ENCODE results near the gene PHF20.
"Not testable (repeated sequence)": the region's sequence is repeated elsewhere in the genome, so short reads cannot be mapped to it uniquely, and the experiment has no call there.

PHF20 gene

DNA sequence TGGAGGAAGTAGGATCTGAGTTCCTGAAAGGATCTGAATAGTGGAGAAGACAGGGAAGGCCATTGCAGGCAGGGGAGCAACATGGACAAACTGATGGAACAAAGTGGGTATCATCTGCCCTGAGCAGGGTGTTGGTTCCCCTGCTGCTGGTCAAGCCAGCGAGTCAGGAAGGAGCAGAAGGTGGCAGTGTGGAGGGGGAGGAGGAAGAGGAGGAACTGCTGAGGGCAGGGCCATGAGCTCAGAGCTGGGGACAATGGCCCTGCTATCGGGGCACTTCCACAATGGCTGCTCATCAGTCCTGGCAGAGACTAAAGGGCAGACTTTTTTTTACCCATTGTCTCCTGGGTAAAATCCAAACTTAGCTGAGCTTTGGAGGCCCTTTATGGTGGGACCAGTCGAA, 210.2 kb downstream of the PHF20 start:
- no peak for DNase-seq

DNA sequence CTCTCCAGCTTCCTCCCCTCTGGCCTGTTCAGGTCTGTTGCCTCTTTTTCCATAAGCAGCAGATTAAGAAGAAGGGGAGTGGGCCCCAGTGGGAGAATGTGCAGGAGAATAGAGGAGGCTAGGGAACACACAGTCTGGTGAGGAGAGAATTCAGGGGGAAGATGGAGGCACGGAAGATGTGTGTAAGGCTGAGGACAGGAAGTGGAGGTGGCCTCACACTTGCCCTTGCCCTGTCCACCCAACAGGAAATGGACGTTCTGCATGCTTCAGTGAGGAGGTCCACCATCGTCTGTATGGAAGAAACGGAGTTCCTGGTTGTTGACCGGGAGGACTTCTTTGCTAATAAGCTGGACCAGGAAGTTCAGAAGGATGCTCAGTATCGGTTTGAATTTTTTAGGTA, 212.6 kb downstream of the PHF20 start:
- DNase-seq = no peak

DNA sequence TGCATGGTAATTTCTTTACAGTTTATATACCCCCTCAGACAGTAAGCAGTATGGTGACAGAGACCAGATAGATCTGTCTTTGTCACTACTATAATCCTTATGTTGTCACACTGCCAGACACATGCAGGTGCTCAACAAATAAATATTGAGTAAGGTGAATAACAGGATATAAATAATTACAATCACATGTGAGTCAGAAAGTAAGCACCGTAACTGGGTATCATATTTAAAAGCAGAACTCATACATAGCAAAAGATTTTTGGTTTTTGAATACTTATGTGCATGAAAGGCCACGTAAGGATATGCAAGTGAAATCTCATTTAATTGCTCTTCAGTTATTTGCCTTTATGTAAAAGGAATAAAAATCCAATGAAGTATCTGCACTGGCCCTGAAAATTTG, 214.0 kb downstream of the PHF20 start:
- DNase-seq = no peak

DNA sequence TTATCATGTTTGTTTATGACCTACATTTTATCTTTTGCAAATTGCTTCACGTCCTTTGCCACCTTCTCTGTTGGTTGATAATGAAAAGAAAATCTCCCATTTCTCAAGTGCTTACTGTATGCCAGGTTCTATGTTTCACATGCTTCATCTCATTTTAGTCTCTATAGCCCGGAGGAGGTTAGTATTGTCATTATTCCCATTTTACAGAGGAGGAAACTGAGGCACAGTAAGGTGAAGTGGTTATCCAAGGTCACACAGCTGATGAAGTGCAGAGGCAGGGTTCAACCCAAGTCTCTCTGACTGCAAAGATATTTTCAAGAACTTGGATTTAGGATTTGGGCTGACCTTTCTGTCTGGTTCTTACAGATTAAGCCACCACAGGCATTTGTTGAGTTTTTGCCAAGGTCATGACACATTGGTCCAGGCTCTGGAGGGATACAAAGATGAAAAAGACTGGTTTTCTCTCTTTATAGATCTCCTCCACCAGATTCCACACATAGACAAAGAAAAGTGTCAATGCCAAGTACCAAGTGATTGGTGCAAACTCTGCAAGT, 217.2 kb downstream of the PHF20 start:
- no peak for DNase-seq

DNA sequence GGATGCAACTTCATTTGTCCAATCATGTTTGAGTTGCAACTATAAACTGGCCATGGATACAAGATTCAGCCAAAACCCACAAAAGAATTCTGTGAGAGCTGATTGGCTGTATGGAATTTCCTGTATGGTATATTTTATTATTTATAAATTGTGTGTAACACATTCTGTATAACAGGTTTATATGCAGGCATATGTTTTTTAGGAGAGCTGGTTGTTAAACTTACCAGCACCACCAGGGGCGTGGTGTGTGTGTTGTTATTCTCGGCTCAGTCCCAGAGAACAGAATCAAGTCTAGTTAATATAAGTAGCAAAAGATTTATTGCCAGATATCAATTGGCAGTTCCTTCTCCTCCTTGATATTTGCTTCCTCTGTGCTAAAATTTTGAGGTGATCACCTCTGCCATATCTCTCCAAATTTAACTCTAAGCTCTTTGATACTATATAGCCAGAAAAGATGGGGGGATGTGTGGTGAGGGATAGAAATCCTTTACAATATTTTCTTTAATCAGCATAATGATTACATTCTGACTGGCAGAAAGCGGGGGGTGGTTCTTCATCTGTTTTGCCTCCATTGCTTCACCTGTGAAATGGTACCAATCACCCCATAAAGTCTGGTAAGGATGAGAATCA, 219.4 kb downstream of the PHF20 start:
- no peak for DNase-seq

DNA sequence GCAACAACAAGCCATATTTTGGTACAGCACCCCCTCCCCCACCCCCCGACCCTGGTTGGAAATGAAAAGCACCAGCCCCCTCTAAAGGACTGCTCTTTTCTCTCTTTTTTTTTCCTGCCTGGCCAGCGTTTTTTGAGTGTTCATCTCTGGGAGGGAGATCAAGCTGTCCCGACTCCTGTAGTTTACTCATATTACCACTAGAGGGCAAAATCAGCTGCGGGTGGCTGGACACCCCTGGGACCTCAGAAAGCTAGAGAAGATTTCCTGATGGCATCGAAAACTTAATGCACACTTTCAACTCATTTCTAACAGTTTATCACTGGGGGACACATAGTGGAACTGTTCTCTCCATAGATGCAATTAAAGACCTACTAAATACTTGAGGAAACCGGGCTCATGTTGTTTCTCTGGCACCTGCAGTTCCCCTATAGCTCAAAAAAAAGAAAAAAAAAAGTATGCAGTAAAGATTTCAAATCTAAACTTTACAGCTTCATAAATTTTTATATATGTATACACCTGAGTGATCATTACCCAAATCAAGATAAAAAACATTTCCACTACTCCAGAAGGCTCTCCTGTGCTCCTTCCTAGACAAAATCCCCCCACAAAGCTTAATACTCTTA, 221.0 kb downstream of the PHF20 start:
- DNase-seq = no peak

DNA sequence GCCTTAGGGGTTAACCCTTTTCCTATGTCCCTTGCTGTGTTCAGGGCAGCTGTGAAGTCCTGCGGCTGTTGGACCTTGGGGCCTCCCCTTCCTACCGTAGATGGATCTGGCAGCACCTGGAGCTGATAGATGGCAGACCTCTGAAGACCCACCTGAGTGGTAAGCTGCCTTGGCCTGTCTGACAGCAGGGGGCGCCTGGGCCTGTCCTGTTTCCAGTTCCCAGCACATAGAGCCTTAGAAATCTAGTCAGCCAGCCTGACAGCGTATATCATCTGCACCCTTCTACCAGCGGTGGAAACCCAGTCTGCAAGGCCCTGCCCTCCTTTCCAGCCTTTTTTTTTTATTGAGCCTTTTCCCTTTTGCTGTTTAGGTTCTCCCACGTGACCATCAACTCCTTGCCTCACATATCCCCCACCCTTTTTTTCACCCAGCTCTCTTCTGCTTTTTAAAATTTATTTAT, 223.2 kb downstream of the PHF20 start:
- no peak for DNase-seq

DNA sequence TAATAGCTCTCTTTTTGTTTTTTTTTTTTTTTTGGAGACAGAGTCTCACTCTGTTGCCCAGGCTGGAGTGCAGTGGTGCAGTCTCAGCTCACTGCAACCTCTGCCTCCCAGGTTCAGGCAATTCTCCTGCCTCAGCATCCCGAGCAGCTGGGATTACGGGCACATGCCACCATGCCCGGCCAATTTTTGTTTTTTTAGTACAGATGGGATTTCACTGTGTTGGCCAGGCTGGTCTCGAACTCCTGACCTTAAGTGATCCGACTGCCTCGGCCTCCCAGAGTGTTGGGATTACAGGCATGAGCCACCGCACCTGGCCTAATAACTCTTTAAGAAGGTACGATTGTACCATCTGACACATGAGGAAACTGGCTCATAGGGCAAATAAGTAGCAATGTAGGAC, 224.7 kb downstream of the PHF20 start:
- DNase-seq = not testable (repeated sequence)

All from cortex of kidney (tissue), 1 donor.